ENCODE results near the gene NEU3.
"Not testable (repeated sequence)": the region's sequence is repeated elsewhere in the genome, so short reads cannot be mapped to it uniquely, and the experiment has no call there.

NEU3 gene

GRCh38 chr11:74952752-74953151, 36.0 kb upstream of the NEU3 start:
- TF ChIP-seq POLR2A (IDR thresholded peaks at IDR 0.05; ENCODE audit: low read depth, low read length) (no peak), POLR2AphosphoS5 (IDR thresholded peaks at IDR 0.05; ENCODE audit: low read depth, low read length) (no peak), PAX5 (IDR thresholded peaks at IDR 0.05; ENCODE audit: insufficient read depth, low read length, severe bottlenecking) (no peak), SPI1 (IDR thresholded peaks at IDR 0.05; ENCODE audit: low read depth, low read length) (no peak), POU2F2 (IDR thresholded peaks at IDR 0.05; ENCODE audit: low read depth, low read length) (no peak), TAF1 (IDR thresholded peaks at IDR 0.05; ENCODE audit: low read depth, low read length) (no peak)
- FAIRE-seq = no peak
- no peak for DNase-seq (ENCODE audit: insufficient read length, low spot score)

- peak; percentile 26 for FAIRE-seq
- no peak for DNase-seq (ENCODE audit: insufficient read length, low spot score)
Measured at GRCh38 chr11:74953451-74953850, 35.3 kb upstream of the NEU3 start.

GRCh38 chr11:74954199-74954598, 34.5 kb upstream of the NEU3 start:
- DNase-seq (ENCODE audit: insufficient read length, low spot score) (no peak), FAIRE-seq (no peak)
- TF ChIP-seq POU2F2 (IDR thresholded peaks at IDR 0.05; ENCODE audit: low read depth, low read length) = no peak
- TF ChIP-seq SPI1 (IDR thresholded peaks at IDR 0.05; ENCODE audit: low read depth, low read length) = no peak
- TF ChIP-seq TAF1 (IDR thresholded peaks at IDR 0.05; ENCODE audit: low read depth, low read length) = no peak
- TF ChIP-seq POLR2A (IDR thresholded peaks at IDR 0.05; ENCODE audit: low read depth, low read length) = no peak
- no peak for TF ChIP-seq PAX5 (IDR thresholded peaks at IDR 0.05; ENCODE audit: insufficient read depth, low read length, severe bottlenecking)
- TF ChIP-seq POLR2AphosphoS5 (IDR thresholded peaks at IDR 0.05; ENCODE audit: low read depth, low read length) = no peak

More at GRCh38 chr11:74953451-74953850, 35.3 kb upstream of the NEU3 start:
- TF ChIP-seq SPI1 (IDR thresholded peaks at IDR 0.05; ENCODE audit: low read depth, low read length) (no peak), POU2F2 (IDR thresholded peaks at IDR 0.05; ENCODE audit: low read depth, low read length) (no peak)

- no peak for DNase-seq (ENCODE audit: insufficient read length, low spot score)
- no peak for TF ChIP-seq PAX5 (IDR thresholded peaks at IDR 0.05; ENCODE audit: insufficient read depth, low read length, severe bottlenecking)
- peak; percentile 35; the same call in 1 of the 2 replicates for TF ChIP-seq SPI1 (IDR thresholded peaks at IDR 0.05; ENCODE audit: low read depth, low read length)
- TF ChIP-seq POU2F2 (IDR thresholded peaks at IDR 0.05; ENCODE audit: low read depth, low read length) = no peak
- FAIRE-seq = no peak
Measured at GRCh38 chr11:74956397-74957015, 32.2 kb upstream of the NEU3 start.

- TF ChIP-seq POLR2A (IDR thresholded peaks at IDR 0.05; ENCODE audit: low read depth, low read length) (no peak), POU2F2 (IDR thresholded peaks at IDR 0.05; ENCODE audit: low read depth, low read length) (no peak), PAX5 (IDR thresholded peaks at IDR 0.05; ENCODE audit: insufficient read depth, low read length, severe bottlenecking) (no peak), POLR2AphosphoS5 (IDR thresholded peaks at IDR 0.05; ENCODE audit: low read depth, low read length) (no peak), SPI1 (IDR thresholded peaks at IDR 0.05; ENCODE audit: low read depth, low read length) (no peak), TAF1 (IDR thresholded peaks at IDR 0.05; ENCODE audit: low read depth, low read length) (no peak)
- FAIRE-seq = no peak
- no peak for DNase-seq (ENCODE audit: insufficient read length, low spot score)
Measured at GRCh38 chr11:74957937-74958629, 30.6 kb upstream of the NEU3 start.

GRCh38 chr11:74960128-74960527, 28.6 kb upstream of the NEU3 start:
- FAIRE-seq; DNase-seq (ENCODE audit: insufficient read length, low spot score): not testable (repeated sequence)

- TF ChIP-seq SPI1 (IDR thresholded peaks at IDR 0.05; ENCODE audit: low read depth, low read length) = no peak
- TF ChIP-seq POU2F2 (IDR thresholded peaks at IDR 0.05; ENCODE audit: low read depth, low read length) = no peak
- TF ChIP-seq TAF1 (IDR thresholded peaks at IDR 0.05; ENCODE audit: low read depth, low read length) = no peak
- TF ChIP-seq PAX5 (IDR thresholded peaks at IDR 0.05; ENCODE audit: insufficient read depth, low read length, severe bottlenecking) = no peak
- no peak for TF ChIP-seq POLR2A (IDR thresholded peaks at IDR 0.05; ENCODE audit: low read depth, low read length)
- no peak for TF ChIP-seq POLR2AphosphoS5 (IDR thresholded peaks at IDR 0.05; ENCODE audit: low read depth, low read length)
- no peak for DNase-seq (ENCODE audit: insufficient read length, low spot score)
- FAIRE-seq = no peak
Measured at GRCh38 chr11:74966651-74967050, 22.1 kb upstream of the NEU3 start.

GRCh38 chr11:74970852-74971395, 17.8 kb upstream of the NEU3 start:
- FAIRE-seq = no peak
- TF ChIP-seq POU2F2 (IDR thresholded peaks at IDR 0.05; ENCODE audit: low read depth, low read length) = no peak
- no peak for TF ChIP-seq POLR2A (IDR thresholded peaks at IDR 0.05; ENCODE audit: low read depth, low read length)
- TF ChIP-seq POLR2AphosphoS5 (IDR thresholded peaks at IDR 0.05; ENCODE audit: low read depth, low read length) = no peak
- peak; percentile 31; the same call in 1 of the 2 replicates for TF ChIP-seq SPI1 (IDR thresholded peaks at IDR 0.05; ENCODE audit: low read depth, low read length)
- no peak for TF ChIP-seq PAX5 (IDR thresholded peaks at IDR 0.05; ENCODE audit: insufficient read depth, low read length, severe bottlenecking)
- no peak for TF ChIP-seq TAF1 (IDR thresholded peaks at IDR 0.05; ENCODE audit: low read depth, low read length)
- no peak for DNase-seq (ENCODE audit: insufficient read length, low spot score)

GRCh38 chr11:74971424-74971823, 17.3 kb upstream of the NEU3 start:
- no peak for TF ChIP-seq SPI1 (IDR thresholded peaks at IDR 0.05; ENCODE audit: low read depth, low read length)
- TF ChIP-seq TAF1 (IDR thresholded peaks at IDR 0.05; ENCODE audit: low read depth, low read length) = no peak
- TF ChIP-seq POU2F2 (IDR thresholded peaks at IDR 0.05; ENCODE audit: low read depth, low read length) = no peak
- TF ChIP-seq POLR2A (IDR thresholded peaks at IDR 0.05; ENCODE audit: low read depth, low read length) = no peak
- TF ChIP-seq PAX5 (IDR thresholded peaks at IDR 0.05; ENCODE audit: insufficient read depth, low read length, severe bottlenecking) = no peak
- TF ChIP-seq POLR2AphosphoS5 (IDR thresholded peaks at IDR 0.05; ENCODE audit: low read depth, low read length) = no peak
- FAIRE-seq = no peak
- no peak for DNase-seq (ENCODE audit: insufficient read length, low spot score)

GRCh38 chr11:74978041-74978440, 10.7 kb upstream of the NEU3 start:
- DNase-seq (ENCODE audit: insufficient read length, low spot score) (no peak), FAIRE-seq (no peak)
- TF ChIP-seq POLR2AphosphoS5 (IDR thresholded peaks at IDR 0.05; ENCODE audit: low read depth, low read length) (no peak), SPI1 (IDR thresholded peaks at IDR 0.05; ENCODE audit: low read depth, low read length) (no peak), POLR2A (IDR thresholded peaks at IDR 0.05; ENCODE audit: low read depth, low read length) (no peak), TAF1 (IDR thresholded peaks at IDR 0.05; ENCODE audit: low read depth, low read length) (no peak), POU2F2 (IDR thresholded peaks at IDR 0.05; ENCODE audit: low read depth, low read length) (no peak), PAX5 (IDR thresholded peaks at IDR 0.05; ENCODE audit: insufficient read depth, low read length, severe bottlenecking) (no peak)

Data from GM12891 (cell line).